Measurements from ENCODE around the gene NCR2.

Gene NCR2

GRCh38 chr6:41375598-41376151, 40.3 kb downstream of the NCR2 start:
- no peak for DNase-seq (ENCODE audit: low read depth, low spot score)
- no peak overlapping the region for H3K4me3 ChIP-seq (ENCODE audit: low read length)

DNA sequence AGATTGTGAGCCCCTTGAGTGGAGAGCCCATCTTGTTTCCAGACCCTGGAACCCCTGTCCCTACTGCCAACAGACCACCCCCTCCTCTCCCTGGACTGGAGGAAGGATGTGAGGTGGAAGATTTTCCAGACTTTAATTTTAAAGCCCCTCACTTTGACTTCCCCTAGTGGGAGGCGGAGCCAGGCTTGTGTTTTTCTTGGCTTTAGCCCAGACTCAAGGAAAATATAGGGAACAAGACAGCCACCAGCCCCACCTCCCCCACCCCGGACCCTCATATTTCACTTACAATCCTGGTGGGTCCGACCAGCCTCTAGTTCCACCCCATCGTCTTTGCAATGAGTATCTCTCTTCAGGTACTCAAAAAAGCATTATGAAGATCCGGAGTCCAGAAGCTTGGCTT, 40.8 kb downstream of the NCR2 start:
- DNase-seq (ENCODE audit: low read depth, low spot score), result no peak
- no peak overlapping the region for H3K4me3 ChIP-seq (ENCODE audit: low read length)

- H3K4me3 ChIP-seq (ENCODE audit: low read length), result no peak overlapping the region
- no peak for DNase-seq (ENCODE audit: low read depth, low spot score)
These were observed 41.7 kb downstream of the NCR2 start for GRCh38 chr6:41377071-41377470.

GRCh38 chr6:41379306-41379705, 43.9 kb downstream of the NCR2 start:
- DNase-seq (ENCODE audit: low read depth, low spot score), result no peak
- no peak overlapping the region for H3K4me3 ChIP-seq (ENCODE audit: low read length)

GRCh38 chr6:41386594-41386993, 51.2 kb downstream of the NCR2 start:
- DNase-seq (ENCODE audit: low read depth, low spot score), result no peak
- H3K4me3 ChIP-seq (ENCODE audit: low read length), result no peak overlapping the region

DNA sequence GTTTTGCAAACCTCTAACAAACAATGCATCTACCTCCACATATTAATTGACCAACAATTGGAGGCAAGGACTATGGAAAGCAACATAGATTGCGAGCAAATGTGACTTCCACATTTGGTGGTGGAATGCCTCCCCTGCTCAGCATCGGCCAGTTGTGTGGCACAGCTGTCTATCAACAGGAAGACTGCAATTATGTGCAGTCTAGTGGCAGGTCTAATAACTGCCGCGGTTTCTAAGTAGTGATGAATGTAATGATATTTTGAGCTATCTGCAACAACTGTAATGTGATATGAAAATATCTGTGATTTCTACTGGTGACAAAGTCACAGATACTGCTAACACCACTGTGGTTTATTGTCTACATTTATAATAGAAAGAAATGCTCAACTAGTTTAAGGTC, 56.8 kb downstream of the NCR2 start:
- no peak overlapping the region for H3K4me3 ChIP-seq (ENCODE audit: low read length)
- no peak for DNase-seq (ENCODE audit: low read depth, low spot score)

DNA sequence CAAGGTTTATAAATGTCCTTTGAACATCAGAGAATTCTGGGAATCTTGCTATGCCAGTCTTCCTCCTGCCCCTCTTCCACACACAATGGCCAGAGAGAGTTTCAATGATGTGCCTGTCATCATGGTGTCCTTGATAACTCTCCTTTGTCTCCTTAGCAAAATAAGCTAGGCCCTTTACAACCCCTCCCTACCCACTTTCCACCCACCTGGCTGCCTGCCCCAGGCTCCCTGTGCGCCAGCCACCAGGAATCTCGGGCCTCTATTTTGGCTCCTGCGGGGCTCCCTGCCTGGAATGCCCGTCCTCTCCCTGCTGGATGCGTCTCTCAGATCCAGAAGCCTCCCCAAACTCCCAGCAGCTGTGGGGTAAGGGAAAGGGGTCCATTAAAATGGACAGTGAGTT, 60.9 kb downstream of the NCR2 start:
- H3K4me3 ChIP-seq (ENCODE audit: low read length), result no peak overlapping the region
- no peak for DNase-seq (ENCODE audit: low read depth, low spot score)

GRCh38 chr6:41399424-41399823, 64.0 kb downstream of the NCR2 start:
- H3K4me3 ChIP-seq (ENCODE audit: low read length), result no peak overlapping the region
- DNase-seq (ENCODE audit: low read depth, low spot score), result no peak
